ENCODE results near the gene TBC1D12.
A peak's percentile ranks its signal among the peaks of the same experiment; 100 is the strongest.
"Not testable (repeated sequence)": the region's sequence is repeated elsewhere in the genome, so short reads cannot be mapped to it uniquely, and the experiment has no call there.

Gene TBC1D12

GRCh38 chr10:94456942-94457341 lies 54.6 kb downstream of the TBC1D12 start:
- no peak for DNase-seq (ENCODE audit: low read depth)

- no peak for DNase-seq (ENCODE audit: low read depth)
These were observed 57.0 kb downstream of the TBC1D12 start for GRCh38 chr10:94459385-94459784.

GRCh38 chr10:94461503-94461902 lies 59.2 kb downstream of the TBC1D12 start:
- no peak for DNase-seq (ENCODE audit: low read depth)

- DNase-seq (ENCODE audit: low read depth) = no peak
These were observed 59.8 kb downstream of the TBC1D12 start for GRCh38 chr10:94462130-94462529.

GRCh38 chr10:94465684-94466083 lies 63.3 kb downstream of the TBC1D12 start:
- DNase-seq (ENCODE audit: low read depth) = no peak

GRCh38 chr10:94481410-94481809 lies 79.1 kb downstream of the TBC1D12 start:
- DNase-seq (ENCODE audit: low read depth) = no peak

GRCh38 chr10:94483970-94484369 lies 81.6 kb downstream of the TBC1D12 start:
- no peak for DNase-seq (ENCODE audit: low read depth)

GRCh38 chr10:94485094-94485493 lies 82.8 kb downstream of the TBC1D12 start:
- no peak for DNase-seq (ENCODE audit: low read depth)

GRCh38 chr10:94487575-94487974 lies 85.2 kb downstream of the TBC1D12 start:
- no peak for DNase-seq (ENCODE audit: low read depth)

GRCh38 chr10:94489107-94489506 lies 86.8 kb downstream of the TBC1D12 start:
- DNase-seq (ENCODE audit: low read depth) = no peak

- no peak for DNase-seq (ENCODE audit: low read depth)
These were observed 87.8 kb downstream of the TBC1D12 start for GRCh38 chr10:94489976-94490788.

- no peak for DNase-seq (ENCODE audit: low read depth)
These were observed 88.4 kb downstream of the TBC1D12 start for GRCh38 chr10:94490789-94491039.

- DNase-seq (ENCODE audit: low read depth) = no peak
These were observed 91.1 kb downstream of the TBC1D12 start for GRCh38 chr10:94493463-94493862.

- no peak for DNase-seq (ENCODE audit: low read depth)
These were observed 93.7 kb downstream of the TBC1D12 start for GRCh38 chr10:94496010-94496409.

- DNase-seq (ENCODE audit: low read depth) = no peak
These were observed 94.3 kb downstream of the TBC1D12 start for GRCh38 chr10:94496646-94497045.

GRCh38 chr10:94500063-94500462 lies 97.7 kb downstream of the TBC1D12 start:
- DNase-seq (ENCODE audit: low read depth) = no peak

GRCh38 chr10:94521276-94522250 lies 119.2 kb downstream of the TBC1D12 start:
- no peak for DNase-seq (ENCODE audit: low read depth)

GRCh38 chr10:94524146-94524545 lies 121.8 kb downstream of the TBC1D12 start:
- DNase-seq (ENCODE audit: low read depth) = no peak

GRCh38 chr10:94524711-94525110 lies 122.4 kb downstream of the TBC1D12 start:
- DNase-seq (ENCODE audit: low read depth) = no peak

GRCh38 chr10:94531550-94531949 lies 129.2 kb downstream of the TBC1D12 start:
- not testable (repeated sequence) for DNase-seq (ENCODE audit: low read depth)

- DNase-seq (ENCODE audit: low read depth) = no peak
These were observed 130.7 kb downstream of the TBC1D12 start for GRCh38 chr10:94533027-94533426.

GRCh38 chr10:94542282-94542681 lies 139.9 kb downstream of the TBC1D12 start:
- not testable (repeated sequence) for DNase-seq (ENCODE audit: low read depth)

- DNase-seq (ENCODE audit: low read depth) = peak; percentile 60
These were observed 143.2 kb downstream of the TBC1D12 start, which contains the start of gene HELLS for GRCh38 chr10:94545391-94546048. Gene HELLS (plus strand): TSS chr10:94545788. CDS start chr10:94545922, 134 bp downstream.
